IMR-90 (cell line): ENCODE results near the gene TLDC2. TPM values are rescaled to one million over a fixed set of nuclear protein-coding genes. Genes with fewer than 3 reads are reported as not detected.

Experiments
- ATAC-seq: fragments of 200-7000 bp; cut with Tn5 transposase; 2 replicates; pipeline ENCODE4 v1.9.1; 2020; ENCODE audit warnings: low read depth, mild to moderate bottlenecking, moderate library complexity
- BruUV-seq: library from RNA; stranded (reverse); fragments of 400-500 nt; replicated peaks from 2 replicates; lab custom pipeline; 2021; lab: Mats Ljungman, UMichigan
- CTCF ChIA-PET: fragments of 300-600 bp; formaldehyde crosslinking; extraction: SDS; loops from one replicate; lab custom pipeline; 2021; ENCODE audit warnings: antibody characterized with exemption; lab: Yijun Ruan, JAX
- POLR2A ChIA-PET: fragments of 300-600 bp; sonication (Branson Sonifier 250); formaldehyde crosslinking; loops from one replicate; lab custom pipeline; 2022; ENCODE audit warnings: antibody characterized with exemption; ENCODE audit not compliant: unreplicated experiment; lab: Charles Lee
- DNase-seq: peaks from one replicate; pipeline ENCODE4 v3.0.0; 2013
- H2AFZ ChIP-seq: replicated peaks from 2 replicates; pipeline ENCODE3; 2013; ENCODE audit warnings: low read length, mild to moderate bottlenecking; ENCODE audit not compliant: poor library complexity
- H2AK5ac ChIP-seq: 2 replicates; pipeline ENCODE4 v1.6.1; 2013; ENCODE audit warnings: low read depth, low read length, inconsistent platforms
- H2AK9ac ChIP-seq: replicated peaks from 2 replicates; pipeline ENCODE3; 2013; ENCODE audit warnings: mild to moderate bottlenecking, low read depth, low read length, moderate library complexity; ENCODE audit not compliant: poor library complexity
- H2BK120ac ChIP-seq: 2 replicates; pipeline ENCODE4 v1.6.1; 2013; ENCODE audit warnings: low read depth, low read length, inconsistent platforms
- H2BK15ac ChIP-seq: 3 replicates; pipeline ENCODE4 v1.6.1; 2013; ENCODE audit warnings: low read depth, low read length, inconsistent platforms
- H2BK20ac ChIP-seq: 2 replicates; pipeline ENCODE4 v1.6.1; 2013; ENCODE audit warnings: low read depth, mild to moderate bottlenecking, inconsistent platforms, low read length, moderate library complexity
- H2BK5ac ChIP-seq: 2 replicates; pipeline ENCODE4 v1.6.1; 2013; ENCODE audit warnings: mild to moderate bottlenecking, low read depth, low read length, inconsistent platforms; ENCODE audit not compliant: poor library complexity, severe bottlenecking
- H3K14ac ChIP-seq: replicated peaks from 2 replicates; pipeline ENCODE4 v1.6.1; 2013; ENCODE audit warnings: low read depth, low read length, inconsistent platforms
- H3K18ac ChIP-seq: 2 replicates; pipeline ENCODE4 v1.6.1; 2013; ENCODE audit warnings: low read depth, low read length, control low read depth
- H3K23ac ChIP-seq: 2 replicates; pipeline ENCODE4 v1.6.1; 2013; ENCODE audit warnings: low read depth, low read length, inconsistent platforms
- H3K27ac ChIP-seq: 2 replicates; pipeline ENCODE4 v1.5.1; 2013; ENCODE audit warnings: mild to moderate bottlenecking, control low read depth, low read length; ENCODE audit not compliant: insufficient read depth
- H3K27me3 ChIP-seq: 2 replicates; pipeline ENCODE4 v1.6.1; 2013; ENCODE audit warnings: low read length; ENCODE audit not compliant: control insufficient read depth, insufficient read depth
- H3K36me3 ChIP-seq: 2 replicates; pipeline ENCODE4 v1.6.1; 2013; ENCODE audit warnings: low read length, mixed read lengths; ENCODE audit not compliant: control insufficient read depth, insufficient read depth
- H3K4ac ChIP-seq: 2 replicates; pipeline ENCODE4 v1.6.1; 2013; ENCODE audit warnings: low read depth, low read length, inconsistent platforms
- H3K4me1 ChIP-seq: 2 replicates; pipeline ENCODE4 v1.6.1; 2013; ENCODE audit warnings: low read length, mixed read lengths; ENCODE audit not compliant: control insufficient read depth, insufficient read depth
- H3K4me2 ChIP-seq: 2 replicates; pipeline ENCODE4 v1.6.1; 2013; ENCODE audit warnings: low read depth, mild to moderate bottlenecking, control low read depth, low read length, moderate library complexity
- H3K4me3 ChIP-seq: 2 replicates; pipeline ENCODE4 v1.5.1; 2013; ENCODE audit warnings: low read depth, mild to moderate bottlenecking, control low read depth, low read length, moderate library complexity; ENCODE audit not compliant: insufficient read depth
- H3K56ac ChIP-seq: 2 replicates; pipeline ENCODE4 v1.6.1; 2013; ENCODE audit warnings: low read length, inconsistent platforms; ENCODE audit not compliant: insufficient read depth; ENCODE audit errors: extremely low read depth
- H3K79me1 ChIP-seq, 2 experiments: 2 replicates each; pipeline ENCODE4 v1.6.1; 2013; ENCODE audit warnings: low read length in 2 of 2, inconsistent platforms in 1 of 2, low read depth in 1 of 2
- H3K9ac ChIP-seq: 2 replicates; pipeline ENCODE4 v1.6.1; 2013; ENCODE audit warnings: low read depth, low read length, control low read depth
- H3K9me1 ChIP-seq: 2 replicates; pipeline ENCODE4 v1.6.1; 2013; ENCODE audit warnings: low read length, inconsistent platforms; ENCODE audit not compliant: insufficient read depth
- H3K9me3 ChIP-seq: 2 replicates; pipeline ENCODE4 v1.6.1; 2013; ENCODE audit warnings: low read length; ENCODE audit not compliant: control insufficient read depth, insufficient read depth
- H4K20me1 ChIP-seq: 2 replicates; pipeline ENCODE4 v1.6.1; 2013; ENCODE audit warnings: low read length, inconsistent platforms; ENCODE audit not compliant: insufficient read depth
- H4K5ac ChIP-seq: 2 replicates; pipeline ENCODE4 v1.6.1; 2013; ENCODE audit warnings: mild to moderate bottlenecking, low read depth, low read length, control low read depth
- H4K8ac ChIP-seq, 2 experiments: 2 replicates each; pipeline ENCODE4 v1.6.1; 2013; ENCODE audit warnings: low read depth in 2 of 2, low read length in 2 of 2, control low read depth in 1 of 2, inconsistent platforms in 1 of 2
- H4K91ac ChIP-seq: 2 replicates; pipeline ENCODE4 v1.6.1; 2013; ENCODE audit warnings: low read depth, low read length, inconsistent platforms; ENCODE audit not compliant: insufficient read depth
- BHLHE40 ChIP-seq: fragments of 150-350 bp; IDR thresholded peaks from 2 replicates; pipeline ENCODE4 v1.6.1; 2016; ENCODE audit warnings: mild to moderate bottlenecking, low read depth, low read length
- CHD1 ChIP-seq: IDR thresholded peaks from 2 replicates; pipeline ENCODE4 v1.6.1; 2012; ENCODE audit warnings: low read depth, low read length, improper control_type of control experiment
- CTCF ChIP-seq: conservative IDR thresholded peaks from 2 replicates; pipeline ENCODE4 v1.5.1; 2012; ENCODE audit warnings: mild to moderate bottlenecking, low read depth, low read length, improper control_type of control experiment
- FOS ChIP-seq: fragments of 150-350 bp; IDR thresholded peaks from 2 replicates; pipeline ENCODE4 v1.6.1; 2016; ENCODE audit warnings: low read depth, low read length
- MAFK ChIP-seq: IDR thresholded peaks from 2 replicates; pipeline ENCODE4 v1.6.1; 2012; ENCODE audit warnings: low read depth, low read length, improper control_type of control experiment
- MXI1 ChIP-seq: IDR thresholded peaks from 2 replicates; pipeline ENCODE4 v1.6.1; 2012; ENCODE audit warnings: low read depth, mild to moderate bottlenecking, low read length, moderate library complexity, borderline replicate concordance
- WGBS, 2 experiments: methylation state at CpG; one replicate each; pipeline versions ENCODE4 v1.1.5 to v1.1.7; 2013; ENCODE audit warnings: missing lambda C conversion rate in 2 of 2; ENCODE audit not compliant: insufficient read length in 1 of 2; ENCODE audit errors: extremely low coverage in 2 of 2; 5-methylcytosine and 5-hydroxymethylcytosine counted together
- dilution Hi-C: fragments of 300-500 bp; cut with HindIII; formaldehyde crosslinking; loops from one replicate; pipeline ENCODE4 v1.14.3; 2018; ENCODE audit warnings: low sequenced_read_pairs; ENCODE audit not compliant: unreplicated experiment
- in situ Hi-C: fragments of 300-500 bp; cut with MboI; formaldehyde crosslinking; loops from 3 replicates; pipeline ENCODE4 v1.14.3; 2019; ENCODE audit warnings: low sequenced_read_pairs, inconsistent platforms, mixed read lengths
- intact Hi-C: fragments of 100-400 bp; cut with micrococcal nuclease; formaldehyde crosslinking; loops from 2 replicates; pipeline ENCODE4 v1.10.0; 2022
- polyA plus RNA-seq, 3 experiments: library from polyadenylated mRNA; depleted of rRNA; stranded (reverse); fragments of >200 nt; gene quantifications; 2 replicates each; pipeline ENCODE4 v1.2.3, GENCODE V29; 2012; ENCODE audit warnings: low replicate concordance in 1 of 3
- total RNA-seq: library from RNA; depleted of rRNA; stranded (reverse); fragments of >200 nt; gene quantifications from 2 replicates; pipeline ENCODE4 v1.2.3, GENCODE V29; 2012

Gene TLDC2
- total and polyA plus RNA-seq, 2 of the 4 experiments (the other 2 are of a cell fraction), result 0.18 to 0.19 TPM

- Histone ChIP-seq H2BK5ac (no peak overlapping the region), H2AK5ac (no peak overlapping the region), H3K79me1 (no peaks in the 10 kb centered on the region), H3K14ac (no peak overlapping the region), H3K27ac (no peak overlapping the region), H2AFZ (no peak overlapping the region), H3K4me2 (no peak overlapping the region), H2BK20ac (no peak overlapping the region), H3K36me3 (peaks cover 2% of the 10 kb centered on the region; the same call in 1 of the 2 replicates), H4K20me1 (no peaks in the 10 kb centered on the region), H3K4me3 (no peak overlapping the region), H2BK15ac (no peak overlapping the region), H3K9me3 (no peaks in the 10 kb centered on the region), H3K9ac (no peak overlapping the region), H3K23ac (no peak overlapping the region), H4K5ac (no peak overlapping the region), H3K4ac (no peak overlapping the region), H2AK9ac (no peak overlapping the region), H3K18ac (no peak overlapping the region), H3K56ac (no peak overlapping the region), H3K27me3 (no peaks in the 10 kb centered on the region), H2BK120ac (no peak overlapping the region), H4K8ac (no peak overlapping the region), H4K91ac (no peak overlapping the region), H3K9me1 (no peaks in the 10 kb centered on the region), H3K4me1 (no peaks in the 10 kb centered on the region; the same call in 1 of the 2 replicates)
- intact Hi-C loops (no loop called here), in situ Hi-C loops (no loop called here), dilution Hi-C loops (no loop called here)
- no peak for TF ChIP-seq MAFK
- TF ChIP-seq FOS, result no peak
- TF ChIP-seq MXI1, result no peak
- TF ChIP-seq CTCF, result no peak
- TF ChIP-seq CHD1, result no peak
- no peak for TF ChIP-seq BHLHE40
- no TSS peak for BruUV-seq
- DNase-seq, result no peak
- ChIA-PET POLR2A (no interaction called here), CTCF (no interaction called here)
- no peak for ATAC-seq
- WGBS, 2 experiments, result 92% methylated on average over 2 of the region's 9 CpGs; no CpG with 5 or more reads in 1 of the 2 experiments
Observed at GRCh38 chr20:36890586-36890985, 14.6 kb downstream of the TLDC2 start.
